HG03095 (cell line): Measurements from ENCODE around the gene CDH24.

Experiments used
- ATAC-seq: cut with Tn5 transposase; IDR thresholded peaks from one replicate; pipeline ENCODE4 v1.9.1; 2021; ENCODE audit warnings: moderate library complexity; ENCODE audit not compliant: unreplicated experiment

Gene CDH24

DNA sequence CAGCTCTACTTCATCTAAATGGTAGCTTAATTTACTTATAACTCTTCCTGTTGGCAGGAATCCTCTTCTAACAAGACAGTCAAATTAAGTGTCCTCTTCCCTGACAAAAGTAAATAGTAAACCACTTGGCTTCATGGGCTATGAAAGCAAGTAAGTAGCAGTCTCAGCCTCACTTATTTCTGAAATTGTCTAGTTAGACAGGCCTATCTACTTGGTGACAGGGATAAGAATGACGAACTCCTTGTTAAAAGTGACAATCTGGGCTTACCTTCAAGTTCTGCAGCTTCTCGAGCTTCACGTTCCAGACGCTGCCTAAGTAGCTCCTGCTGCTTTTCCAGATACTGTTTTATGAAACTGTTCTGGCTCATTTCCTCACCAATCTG, 32.9 kb upstream of the CDH24 start:
- ATAC-seq, result no peak

- no peak for ATAC-seq
These were observed 32.4 kb upstream of the CDH24 start for GRCh38 chr14:23089498-23090253.

GRCh38 chr14:23086565-23086964, 29.2 kb upstream of the CDH24 start:
- ATAC-seq, result no peak

DNA sequence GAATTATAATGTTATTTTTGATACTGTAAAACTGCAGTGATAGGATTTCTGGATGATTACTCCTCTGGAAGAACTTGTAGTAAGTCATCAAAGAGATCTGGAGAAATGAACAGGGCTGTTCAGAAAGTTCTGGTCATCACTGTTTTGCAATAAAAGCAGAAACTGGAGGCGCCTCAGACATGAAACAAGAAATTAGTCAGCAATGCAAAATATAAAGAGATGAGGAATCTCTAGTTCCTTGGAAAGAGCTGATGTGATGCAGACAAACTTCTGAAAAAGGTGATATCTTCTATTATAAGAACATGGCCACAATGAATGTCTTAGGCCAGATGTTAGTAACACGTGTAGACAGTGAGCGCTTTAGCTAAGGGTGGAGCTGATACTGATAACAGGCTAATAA, 28.1 kb upstream of the CDH24 start:
- no peak for ATAC-seq

GRCh38 chr14:23080474-23080873, 23.2 kb upstream of the CDH24 start:
- no peak for ATAC-seq

DNA sequence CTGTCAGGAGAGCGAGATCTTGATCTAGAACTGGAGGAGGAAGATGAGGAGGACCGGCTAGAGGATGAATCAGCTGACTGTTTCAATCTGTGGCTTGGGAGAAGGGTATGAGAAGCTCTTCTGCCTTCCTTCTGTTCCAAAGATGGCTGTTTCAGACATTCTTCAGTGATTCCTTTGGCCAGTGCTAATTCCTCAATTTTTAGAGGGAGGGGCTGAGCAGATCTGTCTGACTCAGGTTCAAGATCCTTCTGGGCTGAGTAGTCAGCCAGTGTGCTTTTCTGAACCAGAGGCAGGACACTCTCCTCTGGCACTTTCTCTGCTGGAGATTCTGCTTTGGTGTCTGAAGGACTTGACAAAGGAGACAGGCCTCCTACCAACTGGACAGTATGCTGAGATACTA, 22.4 kb upstream of the CDH24 start:
- no peak for ATAC-seq

DNA sequence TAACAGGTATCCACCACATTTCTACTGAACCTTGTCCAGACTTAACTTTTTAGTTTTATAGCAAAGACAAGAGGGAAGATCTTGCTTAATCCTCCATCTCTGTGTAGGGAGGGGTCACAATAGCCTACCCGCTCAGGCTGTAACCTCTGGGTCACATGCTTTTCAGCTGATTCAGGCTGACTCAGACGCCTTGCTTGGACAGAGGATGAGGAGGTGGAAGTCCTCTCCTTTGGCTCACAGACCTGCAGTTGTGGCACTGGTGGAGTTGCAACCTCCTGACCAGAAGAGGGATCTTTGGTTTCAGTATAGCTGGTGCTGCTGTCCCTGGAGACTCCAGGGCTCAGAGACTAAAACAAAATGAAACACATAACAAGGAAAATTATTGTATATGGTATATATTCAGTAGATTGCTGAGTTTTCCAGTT, 21.4 kb upstream of the CDH24 start:
- ATAC-seq, result no peak

DNA sequence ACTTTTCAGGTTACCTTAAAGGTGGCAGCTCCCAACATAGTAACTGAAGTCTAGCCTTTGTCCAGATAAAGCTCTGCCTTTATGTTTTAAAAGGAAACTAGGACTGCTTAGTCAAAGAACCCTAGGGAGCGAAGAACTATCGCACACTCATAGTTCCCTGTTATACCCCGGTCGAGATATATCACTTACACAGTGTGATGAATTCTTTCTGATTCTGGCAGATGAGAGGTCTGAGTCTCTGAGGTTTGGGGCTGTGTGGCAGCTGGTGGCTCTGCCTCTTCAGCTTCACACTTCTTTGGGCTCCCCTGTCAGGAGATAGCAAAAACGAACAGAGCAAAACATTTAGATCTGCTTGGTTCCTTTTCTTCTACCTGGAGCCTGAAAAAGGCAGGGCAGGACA, 20.6 kb upstream of the CDH24 start:
- no peak for ATAC-seq

DNA sequence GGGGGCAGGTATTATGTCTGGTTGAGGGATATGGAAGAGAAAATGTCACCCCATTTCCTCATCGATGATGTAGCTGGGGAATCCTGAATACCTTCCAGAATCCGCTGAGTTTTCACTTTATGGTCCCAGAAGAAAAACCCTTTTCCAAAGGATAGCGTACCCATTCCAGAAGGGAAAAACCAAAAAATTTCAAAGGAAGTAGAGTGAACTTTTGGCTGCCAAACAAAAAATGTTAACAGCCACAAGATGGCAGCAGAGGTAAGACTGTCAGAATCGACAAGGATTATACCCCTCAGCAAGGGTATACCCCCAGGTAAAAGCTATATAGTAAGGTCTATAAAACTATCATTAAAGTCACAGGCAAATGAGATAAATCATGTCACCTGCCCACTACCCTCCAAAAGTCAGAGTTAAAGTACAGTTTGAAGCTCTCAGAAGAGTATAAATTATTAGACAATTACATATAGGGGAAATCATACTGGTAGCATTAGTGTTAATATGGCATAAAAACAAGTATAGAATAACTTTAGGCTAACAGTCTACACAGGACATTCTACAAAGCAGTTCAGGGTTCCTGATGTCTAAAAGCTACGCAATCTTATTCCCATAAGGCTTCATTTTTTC, 19.6 kb upstream of the CDH24 start:
- ATAC-seq, result no peak

DNA sequence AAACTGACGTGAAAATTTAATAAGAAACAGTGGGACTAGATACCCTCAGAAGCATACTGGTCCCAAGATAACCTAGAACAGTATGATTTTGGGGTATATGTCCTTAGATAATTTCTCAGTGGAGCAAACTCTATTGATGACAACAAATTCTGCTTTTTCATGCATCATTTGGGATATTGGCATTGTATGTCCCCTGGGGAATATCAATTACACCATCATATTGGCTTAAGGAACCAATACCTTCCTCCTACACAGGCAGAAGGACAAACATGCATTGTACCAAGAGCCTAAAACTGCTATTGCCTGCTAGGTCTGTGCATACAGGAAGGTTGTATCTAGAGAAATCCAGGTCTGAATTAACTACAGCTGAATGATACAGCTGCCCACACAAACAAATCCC, 17.6 kb upstream of the CDH24 start:
- no peak for ATAC-seq

- no peak for ATAC-seq
These were observed 14.7 kb upstream of the CDH24 start for GRCh38 chr14:23071921-23072539.

GRCh38 chr14:23071244-23071920, 14.1 kb upstream of the CDH24 start:
- peak; percentile 90 for ATAC-seq

DNA sequence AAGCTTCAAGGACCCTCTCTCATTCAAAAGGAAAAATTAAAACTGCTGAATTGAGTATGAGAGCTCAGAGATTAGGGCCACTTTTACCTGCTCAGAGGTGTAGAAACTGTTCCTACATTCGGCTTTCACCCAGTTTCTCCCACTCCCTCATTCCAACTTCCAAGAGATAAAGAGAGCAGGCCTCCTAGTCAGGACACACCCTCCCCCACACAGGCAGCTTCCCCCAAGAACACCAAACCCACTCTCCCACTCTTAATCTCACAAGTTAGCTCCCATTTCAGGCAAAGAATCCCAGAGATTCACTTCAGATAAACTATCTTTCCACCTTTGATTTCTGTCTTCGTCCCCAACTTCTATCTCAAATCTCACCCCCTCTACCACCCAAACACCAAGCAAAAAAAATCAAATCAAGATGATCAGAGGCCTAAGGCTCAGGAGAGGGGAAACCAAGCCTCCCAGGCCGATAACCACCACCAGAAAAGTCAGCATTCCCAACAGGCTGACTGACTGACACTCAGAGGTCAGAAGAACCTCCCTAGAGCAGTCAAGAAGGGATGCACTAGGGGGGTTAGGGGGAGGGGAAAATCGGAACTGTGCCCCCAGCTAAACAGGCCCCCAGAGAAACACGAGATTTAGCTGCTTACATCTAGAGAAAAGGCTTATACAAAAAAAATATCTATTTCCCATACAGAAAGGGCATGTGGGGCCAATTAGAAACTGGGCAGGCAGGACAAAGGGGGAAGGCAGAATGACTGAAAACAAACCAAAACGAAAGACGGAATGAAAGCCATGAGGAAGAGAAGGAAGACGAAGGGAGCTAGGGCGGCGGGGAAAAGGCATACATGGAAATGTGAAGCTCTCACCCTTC, 13.2 kb upstream of the CDH24 start:
- no peak for ATAC-seq

DNA sequence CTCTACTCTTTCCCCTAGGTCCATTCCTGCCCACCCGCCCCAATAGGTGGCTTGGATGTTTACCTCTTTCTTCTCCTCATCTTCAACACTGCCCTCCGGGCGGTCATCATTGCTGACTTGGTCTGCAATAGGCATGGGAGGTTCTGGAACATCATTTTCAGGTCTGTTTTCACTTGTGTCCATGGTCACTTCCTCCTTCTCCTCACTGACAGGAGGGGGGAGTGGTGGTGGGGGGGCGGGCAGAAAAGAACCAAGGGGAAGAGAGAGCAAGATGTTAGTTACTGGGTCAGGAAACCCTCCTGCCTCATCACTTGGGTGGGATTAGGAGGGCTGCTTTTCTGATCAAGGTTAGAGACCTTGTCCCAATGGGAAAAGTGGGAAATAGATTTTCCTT, 12.1 kb upstream of the CDH24 start:
- ATAC-seq, result no peak

DNA sequence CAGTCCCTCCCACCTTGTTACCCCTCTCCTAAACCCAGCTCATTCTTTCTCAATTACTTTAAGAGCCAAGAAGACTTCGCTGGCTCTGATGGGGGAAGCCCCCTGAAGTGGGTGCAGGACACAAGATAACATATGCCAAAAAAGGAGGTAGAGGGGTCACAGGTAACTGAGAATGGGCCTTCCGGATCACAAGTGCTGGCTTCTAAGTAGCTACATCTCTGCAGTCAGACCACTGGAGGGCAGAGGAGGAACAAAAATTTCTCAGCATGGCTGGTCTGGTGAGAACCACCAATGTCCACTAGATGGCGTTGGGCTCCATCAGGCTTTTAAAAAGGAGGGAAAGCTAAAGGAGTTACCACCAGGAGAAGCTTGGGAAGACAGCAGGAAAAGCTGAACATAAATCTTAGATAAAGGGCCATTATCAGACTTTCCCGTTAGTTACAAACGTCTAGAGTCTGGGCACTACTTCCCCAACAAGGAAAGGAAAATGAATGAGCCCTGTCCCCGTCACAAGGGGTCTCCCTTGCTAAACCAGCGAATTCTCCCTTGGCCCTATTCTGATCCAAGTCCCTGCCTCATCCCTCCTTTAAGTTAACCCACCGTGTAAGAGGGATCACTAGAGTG, 11.6 kb upstream of the CDH24 start:
- peak; percentile 61 for ATAC-seq

DNA sequence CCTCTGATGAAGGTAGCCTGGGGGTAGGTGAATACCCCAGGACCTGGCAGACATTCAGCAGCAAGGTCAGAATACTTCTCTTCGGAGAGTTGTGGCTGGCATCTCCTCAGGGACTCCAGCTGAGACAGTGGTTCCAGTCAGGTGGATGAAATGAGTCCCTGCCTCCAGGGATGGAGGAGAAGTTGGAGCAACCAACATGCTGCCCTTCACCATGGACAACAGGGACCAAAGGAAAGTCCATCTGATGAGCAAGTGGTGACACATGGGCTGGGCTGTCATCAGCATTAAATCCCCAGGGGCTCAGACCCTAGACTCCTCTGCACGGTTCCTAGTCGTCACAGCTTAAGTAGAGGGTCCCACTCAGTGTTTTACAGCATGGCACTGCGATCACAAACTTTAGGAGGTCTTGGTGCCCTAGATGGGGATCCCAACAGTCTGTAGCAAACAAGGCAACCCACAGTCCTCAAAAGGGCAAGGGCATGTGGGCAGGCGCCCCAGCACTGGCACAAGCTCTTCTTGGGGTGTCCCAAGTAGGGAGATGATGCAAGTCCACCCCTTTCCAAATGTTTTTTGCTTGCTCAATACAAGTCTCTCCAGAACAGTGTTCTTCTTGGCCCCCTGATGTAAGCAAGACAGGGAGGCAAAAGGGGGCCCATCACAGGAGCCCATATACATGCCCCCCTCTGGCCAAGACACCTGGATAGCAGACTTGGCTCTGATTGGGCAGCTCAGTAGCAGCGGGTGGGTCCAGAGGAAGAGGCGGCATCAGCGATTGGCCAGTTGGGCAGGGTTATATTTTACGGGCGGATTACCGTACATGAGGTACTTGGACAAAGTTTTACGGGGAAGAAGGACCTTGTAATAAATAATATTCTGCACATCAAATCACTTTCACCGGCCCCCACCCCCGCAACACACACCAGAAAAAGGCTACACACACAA, 10.8 kb upstream of the CDH24 start:
- no peak for ATAC-seq

GRCh38 chr14:23066855-23067744, 9.8 kb upstream of the CDH24 start:
- no peak for ATAC-seq

DNA sequence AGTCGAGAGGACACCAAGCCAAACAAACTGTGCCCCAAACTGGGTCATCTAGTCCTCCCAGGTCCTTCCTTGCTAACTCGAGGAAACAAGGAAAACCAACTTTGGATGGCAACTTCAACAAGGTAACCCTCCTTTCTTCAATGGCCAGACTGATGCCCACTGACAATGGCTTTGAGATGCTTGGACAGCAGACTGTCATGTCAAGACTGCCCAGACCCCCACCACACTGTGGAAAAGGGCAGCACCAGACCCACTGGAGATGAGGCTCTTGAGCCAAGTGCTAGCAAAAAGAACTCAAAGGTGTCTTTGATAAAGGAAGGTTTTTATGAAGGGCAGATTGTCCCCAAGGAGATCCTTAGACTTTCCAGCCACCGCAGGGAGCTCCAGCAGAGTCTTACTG, 9.0 kb upstream of the CDH24 start:
- ATAC-seq, result no peak
